NCI-H2227 (cell line): ENCODE results near the gene GPR137B.

Experiments
- DNase-seq: peaks from one replicate; lab custom pipeline; 2025; ENCODE audit not compliant: unreplicated experiment; lab: John Stamatoyannopoulos, UW

Gene GPR137B

DNA sequence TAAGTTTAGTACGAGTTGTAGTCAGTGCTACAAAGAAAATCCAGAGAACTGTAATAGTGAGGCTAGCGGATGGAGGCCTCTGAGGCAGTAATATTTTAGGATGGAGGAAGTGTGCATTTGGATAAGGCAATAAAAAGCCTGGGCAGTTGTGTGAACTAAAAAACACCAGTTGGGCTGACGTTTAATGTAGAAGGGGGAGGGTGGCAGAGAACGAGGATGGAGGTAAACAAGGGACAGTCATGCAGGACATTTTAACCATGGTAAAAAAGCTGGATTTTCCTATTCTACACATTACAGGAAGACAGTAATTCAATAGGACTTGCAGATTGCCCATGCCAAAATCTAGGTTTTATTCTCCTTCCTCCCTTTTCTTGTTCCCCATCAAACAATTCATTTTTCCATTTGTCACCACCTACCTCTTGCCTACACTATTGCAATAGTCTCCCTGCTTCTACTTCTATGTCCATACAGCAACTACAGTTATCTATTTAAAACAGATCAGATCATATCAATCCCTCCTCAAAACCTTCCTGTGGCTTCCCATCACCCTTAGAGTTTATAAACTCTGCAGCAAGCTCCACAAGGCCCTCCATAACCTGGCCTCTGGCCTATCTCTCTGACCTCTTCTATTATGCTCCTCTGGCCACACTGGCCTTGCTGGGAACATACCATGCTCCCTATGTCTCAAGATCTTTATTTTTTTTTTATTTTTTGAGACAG lies 111.7 kb downstream of the GPR137B start:
- DNase-seq: no peak

DNA sequence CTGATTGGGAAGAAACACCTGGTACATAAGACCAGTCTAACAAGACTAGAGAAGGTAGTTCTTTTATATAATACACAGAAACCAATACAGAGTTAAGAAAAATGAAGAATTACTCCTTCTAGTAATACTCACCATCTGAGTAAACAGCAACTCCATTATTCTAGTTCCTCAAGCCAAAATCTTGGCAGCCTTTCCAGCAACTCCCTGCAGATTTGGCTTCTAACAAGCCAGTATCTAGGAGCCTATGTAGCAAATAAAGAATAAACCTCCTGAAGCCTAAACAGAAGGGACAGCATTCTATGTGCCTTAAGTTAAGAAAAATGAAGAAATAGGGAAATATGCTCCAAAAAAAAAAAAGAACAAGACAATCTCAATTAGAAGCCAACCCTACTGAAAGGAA lies 114.9 kb downstream of the GPR137B start:
- no peak for DNase-seq

DNA sequence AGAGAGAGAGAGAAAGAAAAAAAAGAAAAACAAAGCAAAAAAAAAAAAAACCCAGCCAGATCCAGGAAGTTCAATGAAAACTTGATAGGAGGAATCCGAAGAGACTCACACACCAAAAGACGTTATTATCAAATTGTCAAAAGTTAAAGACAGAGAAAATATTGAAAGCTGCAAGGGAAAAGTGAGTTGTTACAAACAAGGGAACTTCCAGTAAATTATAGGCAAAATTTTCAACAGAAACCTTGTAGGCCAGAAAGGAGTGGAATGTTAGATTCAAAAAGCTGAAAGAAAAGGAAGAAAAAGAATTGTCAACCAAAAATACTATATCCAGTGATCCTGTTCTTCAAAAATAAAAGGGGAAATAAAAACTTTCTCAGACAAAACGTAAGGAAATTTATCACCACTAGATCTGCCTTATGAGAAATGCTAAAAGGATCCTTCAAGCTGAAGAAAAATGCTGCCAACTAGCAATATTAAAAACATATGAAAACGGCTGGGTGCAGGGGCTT lies 115.8 kb downstream of the GPR137B start:
- DNase-seq: no peak
